GM19043 (cell line): ENCODE data around the gene ACSBG1.
"Not testable (repeated sequence)": the region's sequence is repeated elsewhere in the genome, so short reads cannot be mapped to it uniquely, and the experiment has no call there.

Source experiments
- ATAC-seq: cut with Tn5 transposase; IDR thresholded peaks from one replicate; pipeline ENCODE4 v1.9.1; 2021; ENCODE audit warnings: low read depth; ENCODE audit not compliant: unreplicated experiment

Gene ACSBG1

GRCh38 chr15:78251136-78251535, 16.8 kb upstream of the ACSBG1 start:
- ATAC-seq = no peak

GRCh38 chr15:78249131-78249530, 14.8 kb upstream of the ACSBG1 start:
- ATAC-seq = no peak

GRCh38 chr15:78247911-78248310, 13.5 kb upstream of the ACSBG1 start:
- ATAC-seq = no peak

- not testable (repeated sequence) for ATAC-seq
Measured at GRCh38 chr15:78245976-78246620, 11.7 kb upstream of the ACSBG1 start.

DNA sequence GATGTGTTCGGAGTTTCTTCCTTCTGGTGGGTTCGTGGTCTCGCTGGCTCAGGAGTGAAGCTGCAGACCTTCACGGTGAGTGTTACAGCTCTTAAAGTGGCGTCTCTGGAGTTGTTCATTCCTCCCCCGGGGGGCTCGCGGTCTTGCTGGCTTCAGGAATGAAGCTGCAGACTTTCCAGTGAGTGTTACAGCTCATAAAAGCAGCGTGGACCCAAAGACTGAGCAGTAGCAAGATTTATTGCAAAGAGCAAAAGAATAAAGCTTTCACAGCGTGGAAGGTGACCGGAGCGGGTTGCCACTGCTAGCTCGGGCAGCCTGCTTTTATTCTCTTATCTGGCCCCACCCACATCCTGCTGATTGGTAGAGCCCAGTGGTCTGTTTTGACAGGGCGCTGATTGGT, 11.0 kb upstream of the ACSBG1 start:
- not testable (repeated sequence) for ATAC-seq

- ATAC-seq = no peak
Measured at GRCh38 chr15:78244893-78245292, 10.5 kb upstream of the ACSBG1 start.

GRCh38 chr15:78244101-78244500, 9.7 kb upstream of the ACSBG1 start:
- no peak for ATAC-seq

DNA sequence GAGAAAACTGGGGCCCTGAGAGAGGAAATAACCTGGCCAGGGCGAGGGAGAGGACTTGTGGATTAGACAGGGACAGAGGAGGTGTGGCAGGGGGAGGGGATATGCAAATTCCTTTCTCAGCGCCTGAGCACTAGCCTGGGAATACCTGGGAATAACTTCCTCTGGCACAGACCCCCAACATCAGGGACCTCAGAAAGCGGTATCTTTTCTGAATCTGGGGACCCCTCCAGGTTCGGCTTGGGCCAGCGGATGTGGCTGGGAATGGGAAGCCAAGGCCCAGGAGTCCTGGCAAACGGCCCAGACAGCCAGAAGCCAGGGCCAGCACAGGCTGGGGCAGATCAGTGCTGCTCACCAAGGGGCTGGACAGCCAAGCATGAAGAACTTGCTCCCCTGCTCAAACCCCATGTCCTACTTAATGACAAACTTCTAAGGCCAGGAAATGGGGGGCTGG, 9.2 kb upstream of the ACSBG1 start:
- no peak for ATAC-seq

DNA sequence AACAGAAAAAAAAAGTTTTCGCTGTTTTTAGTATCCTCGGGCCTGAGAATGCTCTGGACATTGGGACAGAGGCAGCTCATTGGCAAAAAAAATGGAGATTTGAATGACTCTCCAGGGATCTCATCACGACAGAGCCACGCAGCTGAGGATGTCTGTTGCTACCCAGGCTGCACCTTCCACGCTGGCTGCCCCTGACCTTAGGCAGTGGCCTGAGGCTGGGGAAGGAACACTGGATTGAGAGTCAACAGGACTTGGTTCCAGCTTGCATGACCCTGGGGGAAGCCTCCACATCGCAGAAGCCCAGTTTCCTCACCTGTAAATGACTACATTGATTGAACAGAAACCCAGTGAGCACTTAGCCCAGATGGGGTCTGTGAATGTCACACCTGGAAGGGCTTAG, 8.7 kb upstream of the ACSBG1 start:
- ATAC-seq = no peak

DNA sequence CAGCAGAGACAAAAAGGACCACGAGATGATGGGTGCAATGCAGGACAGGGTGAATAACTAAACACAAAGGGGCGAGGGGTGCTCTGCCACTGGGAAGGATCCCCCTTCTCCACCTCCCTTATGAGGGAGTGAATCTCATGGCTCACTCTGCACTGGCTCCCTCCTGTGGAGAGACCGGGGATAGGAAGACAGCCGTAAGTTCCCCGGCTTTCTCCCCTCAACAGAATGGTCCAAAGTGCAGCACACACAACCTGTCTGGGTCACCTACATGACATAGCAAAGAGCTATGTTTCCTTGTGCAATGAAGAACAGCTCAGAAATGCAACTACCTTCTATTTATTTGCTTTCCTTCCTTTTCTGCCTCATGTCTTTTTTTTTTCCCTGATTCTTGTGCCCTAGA, 7.8 kb upstream of the ACSBG1 start:
- no peak for ATAC-seq

DNA sequence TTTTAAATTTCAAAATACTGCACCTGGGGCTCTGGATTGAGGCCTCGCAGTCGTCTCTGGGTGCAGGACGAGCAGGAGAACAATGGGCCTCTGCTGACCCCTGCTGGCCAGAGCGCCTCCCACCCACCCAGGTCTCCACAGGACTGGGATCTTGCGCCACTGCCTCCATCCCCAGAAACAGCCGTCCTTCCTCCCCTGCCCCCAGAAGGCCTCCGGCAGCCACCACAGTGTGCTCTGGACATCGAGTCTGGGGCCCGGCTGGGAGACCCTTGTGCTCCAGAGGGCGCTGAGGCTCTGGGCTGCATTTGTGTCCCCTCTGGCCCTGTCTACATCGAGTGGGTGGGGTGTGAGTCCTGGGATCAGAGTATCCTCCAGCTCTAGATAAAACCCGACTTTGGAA, 6.7 kb upstream of the ACSBG1 start:
- no peak for ATAC-seq

DNA sequence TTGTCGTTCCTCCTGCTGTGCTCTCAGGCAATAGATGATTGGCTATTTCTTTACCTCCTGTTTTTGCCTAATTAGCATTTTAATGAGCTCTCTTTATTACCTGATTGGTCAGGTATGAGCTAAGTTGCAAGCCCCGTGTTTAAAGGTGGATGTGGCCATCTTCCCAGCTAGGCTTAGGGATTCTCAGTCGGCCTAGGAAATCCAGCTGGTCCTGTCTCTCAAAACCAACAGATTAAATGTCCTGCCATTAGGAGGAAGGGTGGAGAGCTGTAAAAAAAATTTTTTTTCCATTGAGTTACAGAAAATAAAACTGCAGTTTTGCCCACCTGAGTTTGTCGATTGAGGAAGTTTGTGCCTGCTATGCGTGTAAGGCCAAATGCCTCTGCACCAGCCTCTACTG, 5.4 kb upstream of the ACSBG1 start:
- no peak for ATAC-seq

DNA sequence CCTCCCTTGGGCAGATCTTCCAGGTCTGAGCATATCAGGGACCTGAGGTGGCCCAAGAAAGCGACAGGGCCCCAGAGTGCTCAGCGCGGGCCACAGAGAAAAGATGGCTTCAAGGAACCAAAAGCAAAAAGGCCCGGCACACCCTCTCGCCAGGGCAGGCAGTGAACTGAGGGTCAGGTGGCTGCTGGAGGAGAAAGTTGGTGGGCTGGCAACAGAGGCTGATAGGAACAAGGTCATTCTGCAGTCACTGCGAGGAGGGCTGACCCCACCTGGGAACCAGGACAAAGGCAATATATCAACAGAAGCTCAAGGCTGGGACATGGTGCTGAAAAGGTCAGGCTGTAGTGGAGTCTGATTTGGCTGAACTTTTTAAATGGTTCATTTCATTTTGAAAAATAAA, 2.8 kb upstream of the ACSBG1 start:
- no peak for ATAC-seq

DNA sequence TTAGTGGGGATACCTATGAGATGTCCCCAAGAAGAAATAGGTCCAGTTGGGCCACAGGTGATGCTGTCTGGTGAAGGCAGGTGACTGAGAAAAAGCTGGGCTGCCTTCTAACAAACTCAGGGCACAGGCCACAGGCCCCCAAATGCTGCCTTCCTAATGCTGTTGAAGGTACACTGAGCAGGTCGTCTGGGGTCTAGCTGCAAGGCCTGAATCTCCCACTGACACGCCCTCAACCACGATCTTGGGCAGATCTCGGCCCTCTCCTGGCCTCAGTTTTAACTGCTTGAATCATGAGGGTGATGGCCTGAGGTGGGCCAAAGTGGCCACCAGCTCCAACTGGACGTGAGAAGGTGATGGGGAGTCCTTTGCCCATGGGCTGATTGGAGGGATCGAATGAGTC, 2.1 kb upstream of the ACSBG1 start:
- no peak for ATAC-seq

DNA sequence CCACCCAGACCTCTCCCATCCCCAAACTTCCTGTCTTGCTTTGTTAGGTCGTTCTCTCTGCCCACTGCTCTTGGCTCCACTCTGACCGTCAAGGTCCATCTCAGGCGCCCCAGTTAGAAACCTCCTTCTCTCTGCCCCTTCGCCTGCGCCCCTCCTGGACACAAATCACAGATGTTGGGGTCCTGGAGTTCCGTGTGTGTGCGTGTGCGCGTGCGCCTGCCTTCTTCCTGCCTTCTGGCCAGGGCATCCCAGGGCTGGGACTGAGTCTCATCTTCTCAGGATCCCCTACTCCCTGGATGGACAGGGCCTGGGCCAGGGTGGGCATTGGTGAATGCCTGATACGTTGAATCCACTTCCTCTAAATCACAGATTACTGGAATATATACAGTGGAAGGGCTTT, 869 bp downstream of the ACSBG1 start:
- ATAC-seq = no peak

- no peak for ATAC-seq
Measured at GRCh38 chr15:78232951-78233350, 1.4 kb downstream of the ACSBG1 start.

DNA sequence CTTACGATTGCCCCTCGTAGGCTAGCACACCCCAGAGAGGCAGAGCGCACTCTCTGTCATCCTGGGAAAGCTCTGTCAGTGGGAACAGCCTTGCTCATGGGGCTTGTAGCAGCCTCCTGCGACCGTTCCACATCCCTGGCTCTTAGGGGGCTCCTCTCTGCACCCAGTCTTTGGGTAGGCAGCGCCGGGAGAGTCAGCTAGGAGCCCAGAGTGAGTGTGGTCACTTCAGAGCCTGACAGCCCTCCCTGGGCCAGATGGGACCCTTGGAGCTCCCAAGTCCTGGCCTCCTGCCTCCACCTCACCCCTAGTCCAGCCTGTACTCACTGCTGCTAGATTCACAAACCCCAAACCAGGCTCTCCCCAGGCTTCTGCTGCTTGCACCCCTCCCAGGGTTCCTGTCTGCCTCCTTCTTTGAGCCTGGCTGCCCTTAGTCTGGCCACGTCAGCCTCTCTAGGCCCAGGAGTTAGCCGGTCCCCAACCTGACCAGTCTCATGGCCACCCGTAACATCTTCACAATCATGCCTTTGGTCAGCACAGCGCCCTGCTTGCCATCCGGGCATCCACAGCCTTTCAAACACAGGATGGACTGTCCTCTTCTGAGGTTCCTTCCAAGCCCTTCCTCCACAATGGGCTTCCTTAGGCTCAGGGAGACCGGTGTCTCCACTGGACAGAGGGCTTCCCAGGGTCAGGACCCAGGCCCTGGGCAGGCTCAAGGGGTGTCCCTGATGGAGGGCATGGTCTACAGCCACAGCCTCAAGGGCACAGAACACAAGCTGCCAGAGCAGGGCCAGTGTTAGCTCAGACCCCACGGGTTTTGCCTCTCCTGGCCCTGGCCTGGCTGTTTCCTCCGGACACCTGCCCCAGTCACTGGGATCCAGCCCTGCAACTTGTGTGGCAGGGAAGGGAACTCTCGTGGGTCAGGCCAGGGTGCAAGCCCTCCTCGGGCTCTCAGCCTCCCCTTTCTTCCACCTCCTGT, 4.6 kb downstream of the ACSBG1 start:
- no peak for ATAC-seq

GRCh38 chr15:78228356-78228996, 5.9 kb downstream of the ACSBG1 start:
- ATAC-seq = no peak

DNA sequence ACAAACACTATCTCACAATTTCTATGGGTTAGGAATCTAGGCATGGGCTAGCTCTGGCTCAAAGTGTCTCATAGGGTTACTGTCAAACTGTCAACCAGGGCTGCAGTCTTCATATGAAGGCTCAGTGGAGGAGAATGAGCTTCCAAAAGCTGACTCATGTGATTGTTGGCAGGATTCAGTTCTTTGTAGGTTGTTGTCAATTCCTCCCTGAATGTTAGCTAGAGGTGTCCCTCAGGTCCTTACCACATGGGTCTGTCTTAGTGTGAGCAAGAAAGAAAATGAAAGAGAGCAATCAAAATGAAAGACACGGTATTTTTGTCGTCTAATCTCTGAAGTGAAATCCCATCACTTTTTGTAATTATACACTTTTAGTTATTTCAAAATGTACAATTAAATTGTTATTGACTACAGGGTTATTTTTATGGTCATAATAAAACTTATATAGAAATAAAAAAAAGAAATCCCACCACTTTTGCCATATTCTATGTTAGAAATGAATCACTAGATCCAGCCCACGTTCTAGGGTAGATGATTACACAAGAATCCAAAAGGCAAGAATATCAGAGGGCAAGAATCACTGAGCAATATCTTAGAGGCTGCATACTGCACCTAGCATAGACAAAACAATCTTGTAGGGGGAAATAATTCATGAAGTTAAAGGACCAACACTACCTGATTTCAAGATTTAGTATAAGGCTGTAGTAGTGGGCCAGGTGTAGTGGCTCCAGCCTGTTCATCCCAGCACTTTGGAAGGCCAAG, 8.4 kb downstream of the ACSBG1 start:
- ATAC-seq = no peak

GRCh38 chr15:78224023-78224411, 10.3 kb downstream of the ACSBG1 start:
- no peak for ATAC-seq
